IMR-90 (cell line): ENCODE data around the gene PC. TPM values are rescaled to one million over a fixed set of nuclear protein-coding genes. Genes with fewer than 3 reads are reported as not detected.

Experiments
- ATAC-seq: fragments of 200-7000 bp; cut with Tn5 transposase; 2 replicates; pipeline ENCODE4 v1.9.1; 2020; ENCODE audit warnings: low read depth, mild to moderate bottlenecking, moderate library complexity
- BruUV-seq: library from RNA; stranded (reverse); fragments of 400-500 nt; replicated peaks from 2 replicates; lab custom pipeline; 2021; lab: Mats Ljungman, UMichigan
- CTCF ChIA-PET: fragments of 300-600 bp; formaldehyde crosslinking; extraction: SDS; loops from one replicate; lab custom pipeline; 2021; ENCODE audit warnings: antibody characterized with exemption; lab: Yijun Ruan, JAX
- POLR2A ChIA-PET: fragments of 300-600 bp; sonication (Branson Sonifier 250); formaldehyde crosslinking; loops from one replicate; lab custom pipeline; 2022; ENCODE audit warnings: antibody characterized with exemption; ENCODE audit not compliant: unreplicated experiment; lab: Charles Lee
- DNase-seq: peaks from one replicate; pipeline ENCODE4 v3.0.0; 2013
- H2AFZ ChIP-seq: replicated peaks from 2 replicates; pipeline ENCODE3; 2013; ENCODE audit warnings: low read length, mild to moderate bottlenecking; ENCODE audit not compliant: poor library complexity
- H2AK5ac ChIP-seq: 2 replicates; pipeline ENCODE4 v1.6.1; 2013; ENCODE audit warnings: low read depth, low read length, inconsistent platforms
- H2AK9ac ChIP-seq: replicated peaks from 2 replicates; pipeline ENCODE3; 2013; ENCODE audit warnings: mild to moderate bottlenecking, low read depth, low read length, moderate library complexity; ENCODE audit not compliant: poor library complexity
- H2BK120ac ChIP-seq: 2 replicates; pipeline ENCODE4 v1.6.1; 2013; ENCODE audit warnings: low read depth, low read length, inconsistent platforms
- H2BK15ac ChIP-seq: 3 replicates; pipeline ENCODE4 v1.6.1; 2013; ENCODE audit warnings: low read depth, low read length, inconsistent platforms
- H2BK20ac ChIP-seq: 2 replicates; pipeline ENCODE4 v1.6.1; 2013; ENCODE audit warnings: low read depth, mild to moderate bottlenecking, inconsistent platforms, low read length, moderate library complexity
- H2BK5ac ChIP-seq: 2 replicates; pipeline ENCODE4 v1.6.1; 2013; ENCODE audit warnings: mild to moderate bottlenecking, low read depth, low read length, inconsistent platforms; ENCODE audit not compliant: poor library complexity, severe bottlenecking
- H3K14ac ChIP-seq: replicated peaks from 2 replicates; pipeline ENCODE4 v1.6.1; 2013; ENCODE audit warnings: low read depth, low read length, inconsistent platforms
- H3K18ac ChIP-seq: 2 replicates; pipeline ENCODE4 v1.6.1; 2013; ENCODE audit warnings: low read depth, low read length, control low read depth
- H3K23ac ChIP-seq: 2 replicates; pipeline ENCODE4 v1.6.1; 2013; ENCODE audit warnings: low read depth, low read length, inconsistent platforms
- H3K27ac ChIP-seq: 2 replicates; pipeline ENCODE4 v1.5.1; 2013; ENCODE audit warnings: mild to moderate bottlenecking, control low read depth, low read length; ENCODE audit not compliant: insufficient read depth
- H3K27me3 ChIP-seq: 2 replicates; pipeline ENCODE4 v1.6.1; 2013; ENCODE audit warnings: low read length; ENCODE audit not compliant: control insufficient read depth, insufficient read depth
- H3K36me3 ChIP-seq: 2 replicates; pipeline ENCODE4 v1.6.1; 2013; ENCODE audit warnings: low read length, mixed read lengths; ENCODE audit not compliant: control insufficient read depth, insufficient read depth
- H3K4ac ChIP-seq: 2 replicates; pipeline ENCODE4 v1.6.1; 2013; ENCODE audit warnings: low read depth, low read length, inconsistent platforms
- H3K4me1 ChIP-seq: 2 replicates; pipeline ENCODE4 v1.6.1; 2013; ENCODE audit warnings: low read length, mixed read lengths; ENCODE audit not compliant: control insufficient read depth, insufficient read depth
- H3K4me2 ChIP-seq: 2 replicates; pipeline ENCODE4 v1.6.1; 2013; ENCODE audit warnings: low read depth, mild to moderate bottlenecking, control low read depth, low read length, moderate library complexity
- H3K4me3 ChIP-seq: 2 replicates; pipeline ENCODE4 v1.5.1; 2013; ENCODE audit warnings: low read depth, mild to moderate bottlenecking, control low read depth, low read length, moderate library complexity; ENCODE audit not compliant: insufficient read depth
- H3K56ac ChIP-seq: 2 replicates; pipeline ENCODE4 v1.6.1; 2013; ENCODE audit warnings: low read length, inconsistent platforms; ENCODE audit not compliant: insufficient read depth; ENCODE audit errors: extremely low read depth
- H3K79me1 ChIP-seq, 2 experiments: 2 replicates each; pipeline ENCODE4 v1.6.1; 2013; ENCODE audit warnings: low read length in 2 of 2, inconsistent platforms in 1 of 2, low read depth in 1 of 2
- H3K9ac ChIP-seq: 2 replicates; pipeline ENCODE4 v1.6.1; 2013; ENCODE audit warnings: low read depth, low read length, control low read depth
- H3K9me1 ChIP-seq: 2 replicates; pipeline ENCODE4 v1.6.1; 2013; ENCODE audit warnings: low read length, inconsistent platforms; ENCODE audit not compliant: insufficient read depth
- H3K9me3 ChIP-seq: 2 replicates; pipeline ENCODE4 v1.6.1; 2013; ENCODE audit warnings: low read length; ENCODE audit not compliant: control insufficient read depth, insufficient read depth
- H4K20me1 ChIP-seq: 2 replicates; pipeline ENCODE4 v1.6.1; 2013; ENCODE audit warnings: low read length, inconsistent platforms; ENCODE audit not compliant: insufficient read depth
- H4K5ac ChIP-seq: 2 replicates; pipeline ENCODE4 v1.6.1; 2013; ENCODE audit warnings: mild to moderate bottlenecking, low read depth, low read length, control low read depth
- H4K8ac ChIP-seq, 2 experiments: 2 replicates each; pipeline ENCODE4 v1.6.1; 2013; ENCODE audit warnings: low read depth in 2 of 2, low read length in 2 of 2, control low read depth in 1 of 2, inconsistent platforms in 1 of 2
- H4K91ac ChIP-seq: 2 replicates; pipeline ENCODE4 v1.6.1; 2013; ENCODE audit warnings: low read depth, low read length, inconsistent platforms; ENCODE audit not compliant: insufficient read depth
- BHLHE40 ChIP-seq: fragments of 150-350 bp; IDR thresholded peaks from 2 replicates; pipeline ENCODE4 v1.6.1; 2016; ENCODE audit warnings: mild to moderate bottlenecking, low read depth, low read length
- CEBPB ChIP-seq: IDR thresholded peaks from 2 replicates; pipeline ENCODE4 v1.6.1; 2012; ENCODE audit warnings: low read depth, low read length, improper control_type of control experiment
- CHD1 ChIP-seq: IDR thresholded peaks from 2 replicates; pipeline ENCODE4 v1.6.1; 2012; ENCODE audit warnings: low read depth, low read length, improper control_type of control experiment
- FOS ChIP-seq: fragments of 150-350 bp; IDR thresholded peaks from 2 replicates; pipeline ENCODE4 v1.6.1; 2016; ENCODE audit warnings: low read depth, low read length
- MAFK ChIP-seq: IDR thresholded peaks from 2 replicates; pipeline ENCODE4 v1.6.1; 2012; ENCODE audit warnings: low read depth, low read length, improper control_type of control experiment
- MAZ ChIP-seq: IDR thresholded peaks from 2 replicates; pipeline ENCODE4 v1.6.1; 2012; ENCODE audit warnings: low read depth, mild to moderate bottlenecking, low read length, improper control_type of control experiment, moderate library complexity, borderline replicate concordance
- MXI1 ChIP-seq: IDR thresholded peaks from 2 replicates; pipeline ENCODE4 v1.6.1; 2012; ENCODE audit warnings: low read depth, mild to moderate bottlenecking, low read length, moderate library complexity, borderline replicate concordance
- NFE2L2 ChIP-seq: fragments of 150-350 bp; IDR thresholded peaks from 2 replicates; pipeline ENCODE4 v1.6.1; 2016; ENCODE audit warnings: low read depth, mild to moderate bottlenecking, low read length
- POLR2A ChIP-seq: IDR thresholded peaks from 2 replicates; pipeline ENCODE4 v1.6.1; 2012; ENCODE audit warnings: mild to moderate bottlenecking, low read depth, low read length
- RAD21 ChIP-seq: IDR thresholded peaks from 2 replicates; pipeline ENCODE4 v1.6.1; 2012; ENCODE audit warnings: low read length, improper control_type of control experiment
- RCOR1 ChIP-seq: IDR thresholded peaks from 2 replicates; pipeline ENCODE4 v1.6.1; 2012; ENCODE audit warnings: mild to moderate bottlenecking, low read length, improper control_type of control experiment; ENCODE audit not compliant: insufficient replicate concordance
- RFX5 ChIP-seq: IDR thresholded peaks from 2 replicates; pipeline ENCODE4 v1.8.0; 2012; ENCODE audit warnings: low read depth, mild to moderate bottlenecking, low read length, moderate library complexity
- SMC3 ChIP-seq: fragments of 150-350 bp; IDR thresholded peaks from 2 replicates; pipeline ENCODE4 v1.6.1; 2016; ENCODE audit warnings: low read depth, mild to moderate bottlenecking, antibody characterized with exemption, low read length, moderate library complexity
- WGBS, 2 experiments: methylation state at CpG; one replicate each; pipeline versions ENCODE4 v1.1.5 to v1.1.7; 2013; ENCODE audit warnings: missing lambda C conversion rate in 2 of 2; ENCODE audit not compliant: insufficient read length in 1 of 2; ENCODE audit errors: extremely low coverage in 2 of 2; 5-methylcytosine and 5-hydroxymethylcytosine counted together
- dilution Hi-C: fragments of 300-500 bp; cut with HindIII; formaldehyde crosslinking; loops from one replicate; pipeline ENCODE4 v1.14.3; 2018; ENCODE audit warnings: low sequenced_read_pairs; ENCODE audit not compliant: unreplicated experiment
- in situ Hi-C: fragments of 300-500 bp; cut with MboI; formaldehyde crosslinking; loops from 3 replicates; pipeline ENCODE4 v1.14.3; 2019; ENCODE audit warnings: low sequenced_read_pairs, inconsistent platforms, mixed read lengths
- intact Hi-C: fragments of 100-400 bp; cut with micrococcal nuclease; formaldehyde crosslinking; loops from 2 replicates; pipeline ENCODE4 v1.10.0; 2022
- polyA plus RNA-seq, 3 experiments: library from polyadenylated mRNA; depleted of rRNA; stranded (reverse); fragments of >200 nt; gene quantifications; 2 replicates each; pipeline ENCODE4 v1.2.3, GENCODE V29; 2012; ENCODE audit warnings: low replicate concordance in 1 of 3
- total RNA-seq: library from RNA; depleted of rRNA; stranded (reverse); fragments of >200 nt; gene quantifications from 2 replicates; pipeline ENCODE4 v1.2.3, GENCODE V29; 2012
- TF ChIP-seq, protein P1 (sequence below): fragments of 150-350 bp; IDR thresholded peaks from 2 replicates; pipeline ENCODE4 v1.6.1; 2016; ENCODE audit warnings: low read depth, mild to moderate bottlenecking, low read length, moderate library complexity, borderline replicate concordance
- TF ChIP-seq, protein P2 (sequence below): conservative IDR thresholded peaks from 2 replicates; pipeline ENCODE4 v1.5.1; 2012; ENCODE audit warnings: mild to moderate bottlenecking, low read depth, low read length, improper control_type of control experiment
- TF ChIP-seq, protein P3 (sequence below): fragments of 150-350 bp; IDR thresholded peaks from 2 replicates; pipeline ENCODE4 v1.6.1; 2017; ENCODE audit warnings: mild to moderate bottlenecking, antibody characterized with exemption, low read length, low read depth

Gene PC
- total and polyA plus RNA-seq, 2 of the 4 experiments (the other 2 are of a cell fraction): 13.6 to 15.7 TPM

DNA sequence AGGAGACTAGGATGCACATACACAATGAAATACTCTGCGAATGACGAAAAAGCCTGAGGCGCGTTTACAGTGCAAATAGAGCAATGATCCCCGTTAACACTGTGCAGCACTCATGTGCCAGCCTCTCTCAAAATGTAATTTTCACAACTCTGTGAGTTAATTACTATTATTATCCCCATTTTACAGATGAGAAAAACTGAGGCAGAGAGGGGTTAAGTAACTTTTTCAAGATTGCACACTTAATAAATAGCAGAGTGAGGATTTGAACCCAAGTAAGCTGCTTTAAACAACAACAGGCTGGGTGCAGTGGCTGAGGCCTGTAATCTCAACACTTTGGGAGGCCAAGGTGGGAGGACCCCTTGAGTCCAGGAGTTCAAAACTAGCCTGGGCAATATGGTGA is 43.1 kb upstream of the PC start:
- Histone ChIP-seq H3K79me1 (no peaks in the 10 kb centered on the region), H3K4me3 (no peak overlapping the region), H3K27me3 (no peaks in the 10 kb centered on the region; the same call in 1 of the 2 replicates), H3K56ac (no peak overlapping the region), H2AK9ac (no peak overlapping the region), H3K4me1 (peaks cover 6% of the 10 kb centered on the region), H2BK20ac (no peak overlapping the region), H3K9ac (no peak overlapping the region), H2AK5ac (no peak overlapping the region), H2BK120ac (no peak overlapping the region), H3K4ac (no peak overlapping the region), H2AFZ (no peak overlapping the region), H3K9me1 (peaks cover 10% of the 10 kb centered on the region), H3K23ac (no peak overlapping the region), H3K4me2 (no peak overlapping the region), H2BK15ac (no peak overlapping the region), H4K8ac (no peak overlapping the region), H3K36me3 (no peaks in the 10 kb centered on the region), H4K5ac (no peak overlapping the region), H4K91ac (no peak overlapping the region), H3K9me3 (no peaks in the 10 kb centered on the region), H3K18ac (no peak overlapping the region), H2BK5ac (no peak overlapping the region), H4K20me1 (no peaks in the 10 kb centered on the region), H3K27ac (no peak overlapping the region), H3K14ac (no peak overlapping the region)
- DNase-seq (no peak), ATAC-seq (no peak)
- intact Hi-C loops: no loop called here
- in situ Hi-C loops: no loop called here
- WGBS, 2 experiments: no CpG with 5 or more reads among the region's 5 CpGs
- CTCF ChIA-PET: no interaction called here
- POLR2A ChIA-PET: interaction anchor here (0.6 kb wide), 1 partner anchor 186 kb away, joined by 4 read pairs; no protein-coding TSS in a partner anchor
- BruUV-seq: no TSS peak
- dilution Hi-C loops: no loop called here
- no peak for TF ChIP-seq BHLHE40
- no peak for TF ChIP-seq RAD21
- TF ChIP-seq CEBPB: no peak
- no peak for TF ChIP-seq MAZ
- no peak for TF ChIP-seq POLR2A
- no peak for TF ChIP-seq NFE2L2
- no peak for TF ChIP-seq MAFK
- TF ChIP-seq, protein P1, sequence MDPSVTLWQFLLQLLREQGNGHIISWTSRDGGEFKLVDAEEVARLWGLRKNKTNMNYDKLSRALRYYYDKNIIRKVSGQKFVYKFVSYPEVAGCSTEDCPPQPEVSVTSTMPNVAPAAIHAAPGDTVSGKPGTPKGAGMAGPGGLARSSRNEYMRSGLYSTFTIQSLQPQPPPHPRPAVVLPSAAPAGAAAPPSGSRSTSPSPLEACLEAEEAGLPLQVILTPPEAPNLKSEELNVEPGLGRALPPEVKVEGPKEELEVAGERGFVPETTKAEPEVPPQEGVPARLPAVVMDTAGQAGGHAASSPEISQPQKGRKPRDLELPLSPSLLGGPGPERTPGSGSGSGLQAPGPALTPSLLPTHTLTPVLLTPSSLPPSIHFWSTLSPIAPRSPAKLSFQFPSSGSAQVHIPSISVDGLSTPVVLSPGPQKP: no peak
- no peak for TF ChIP-seq MXI1
- no peak for TF ChIP-seq RCOR1
- TF ChIP-seq SMC3: no peak
- TF ChIP-seq CHD1: no peak
- no peak for TF ChIP-seq RFX5
- TF ChIP-seq FOS: no peak
- TF ChIP-seq, protein P2, sequence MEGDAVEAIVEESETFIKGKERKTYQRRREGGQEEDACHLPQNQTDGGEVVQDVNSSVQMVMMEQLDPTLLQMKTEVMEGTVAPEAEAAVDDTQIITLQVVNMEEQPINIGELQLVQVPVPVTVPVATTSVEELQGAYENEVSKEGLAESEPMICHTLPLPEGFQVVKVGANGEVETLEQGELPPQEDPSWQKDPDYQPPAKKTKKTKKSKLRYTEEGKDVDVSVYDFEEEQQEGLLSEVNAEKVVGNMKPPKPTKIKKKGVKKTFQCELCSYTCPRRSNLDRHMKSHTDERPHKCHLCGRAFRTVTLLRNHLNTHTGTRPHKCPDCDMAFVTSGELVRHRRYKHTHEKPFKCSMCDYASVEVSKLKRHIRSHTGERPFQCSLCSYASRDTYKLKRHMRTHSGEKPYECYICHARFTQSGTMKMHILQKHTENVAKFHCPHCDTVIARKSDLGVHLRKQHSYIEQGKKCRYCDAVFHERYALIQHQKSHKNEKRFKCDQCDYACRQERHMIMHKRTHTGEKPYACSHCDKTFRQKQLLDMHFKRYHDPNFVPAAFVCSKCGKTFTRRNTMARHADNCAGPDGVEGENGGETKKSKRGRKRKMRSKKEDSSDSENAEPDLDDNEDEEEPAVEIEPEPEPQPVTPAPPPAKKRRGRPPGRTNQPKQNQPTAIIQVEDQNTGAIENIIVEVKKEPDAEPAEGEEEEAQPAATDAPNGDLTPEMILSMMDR: no peak
- TF ChIP-seq, protein P3, sequence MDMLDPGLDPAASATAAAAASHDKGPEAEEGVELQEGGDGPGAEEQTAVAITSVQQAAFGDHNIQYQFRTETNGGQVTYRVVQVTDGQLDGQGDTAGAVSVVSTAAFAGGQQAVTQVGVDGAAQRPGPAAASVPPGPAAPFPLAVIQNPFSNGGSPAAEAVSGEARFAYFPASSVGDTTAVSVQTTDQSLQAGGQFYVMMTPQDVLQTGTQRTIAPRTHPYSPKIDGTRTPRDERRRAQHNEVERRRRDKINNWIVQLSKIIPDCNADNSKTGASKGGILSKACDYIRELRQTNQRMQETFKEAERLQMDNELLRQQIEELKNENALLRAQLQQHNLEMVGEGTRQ: no peak
